ENCODE data around the gene UGGT1. TPM values are rescaled to one million over a fixed set of nuclear protein-coding genes. Genes with fewer than 3 reads are reported as not detected.

Gene UGGT1, protein sequence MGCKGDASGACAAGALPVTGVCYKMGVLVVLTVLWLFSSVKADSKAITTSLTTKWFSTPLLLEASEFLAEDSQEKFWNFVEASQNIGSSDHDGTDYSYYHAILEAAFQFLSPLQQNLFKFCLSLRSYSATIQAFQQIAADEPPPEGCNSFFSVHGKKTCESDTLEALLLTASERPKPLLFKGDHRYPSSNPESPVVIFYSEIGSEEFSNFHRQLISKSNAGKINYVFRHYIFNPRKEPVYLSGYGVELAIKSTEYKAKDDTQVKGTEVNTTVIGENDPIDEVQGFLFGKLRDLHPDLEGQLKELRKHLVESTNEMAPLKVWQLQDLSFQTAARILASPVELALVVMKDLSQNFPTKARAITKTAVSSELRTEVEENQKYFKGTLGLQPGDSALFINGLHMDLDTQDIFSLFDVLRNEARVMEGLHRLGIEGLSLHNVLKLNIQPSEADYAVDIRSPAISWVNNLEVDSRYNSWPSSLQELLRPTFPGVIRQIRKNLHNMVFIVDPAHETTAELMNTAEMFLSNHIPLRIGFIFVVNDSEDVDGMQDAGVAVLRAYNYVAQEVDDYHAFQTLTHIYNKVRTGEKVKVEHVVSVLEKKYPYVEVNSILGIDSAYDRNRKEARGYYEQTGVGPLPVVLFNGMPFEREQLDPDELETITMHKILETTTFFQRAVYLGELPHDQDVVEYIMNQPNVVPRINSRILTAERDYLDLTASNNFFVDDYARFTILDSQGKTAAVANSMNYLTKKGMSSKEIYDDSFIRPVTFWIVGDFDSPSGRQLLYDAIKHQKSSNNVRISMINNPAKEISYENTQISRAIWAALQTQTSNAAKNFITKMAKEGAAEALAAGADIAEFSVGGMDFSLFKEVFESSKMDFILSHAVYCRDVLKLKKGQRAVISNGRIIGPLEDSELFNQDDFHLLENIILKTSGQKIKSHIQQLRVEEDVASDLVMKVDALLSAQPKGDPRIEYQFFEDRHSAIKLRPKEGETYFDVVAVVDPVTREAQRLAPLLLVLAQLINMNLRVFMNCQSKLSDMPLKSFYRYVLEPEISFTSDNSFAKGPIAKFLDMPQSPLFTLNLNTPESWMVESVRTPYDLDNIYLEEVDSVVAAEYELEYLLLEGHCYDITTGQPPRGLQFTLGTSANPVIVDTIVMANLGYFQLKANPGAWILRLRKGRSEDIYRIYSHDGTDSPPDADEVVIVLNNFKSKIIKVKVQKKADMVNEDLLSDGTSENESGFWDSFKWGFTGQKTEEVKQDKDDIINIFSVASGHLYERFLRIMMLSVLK (N-terminal part only)
- 69.9 and 72.1 TPM in 2 replicates for total RNA-seq

DNA sequence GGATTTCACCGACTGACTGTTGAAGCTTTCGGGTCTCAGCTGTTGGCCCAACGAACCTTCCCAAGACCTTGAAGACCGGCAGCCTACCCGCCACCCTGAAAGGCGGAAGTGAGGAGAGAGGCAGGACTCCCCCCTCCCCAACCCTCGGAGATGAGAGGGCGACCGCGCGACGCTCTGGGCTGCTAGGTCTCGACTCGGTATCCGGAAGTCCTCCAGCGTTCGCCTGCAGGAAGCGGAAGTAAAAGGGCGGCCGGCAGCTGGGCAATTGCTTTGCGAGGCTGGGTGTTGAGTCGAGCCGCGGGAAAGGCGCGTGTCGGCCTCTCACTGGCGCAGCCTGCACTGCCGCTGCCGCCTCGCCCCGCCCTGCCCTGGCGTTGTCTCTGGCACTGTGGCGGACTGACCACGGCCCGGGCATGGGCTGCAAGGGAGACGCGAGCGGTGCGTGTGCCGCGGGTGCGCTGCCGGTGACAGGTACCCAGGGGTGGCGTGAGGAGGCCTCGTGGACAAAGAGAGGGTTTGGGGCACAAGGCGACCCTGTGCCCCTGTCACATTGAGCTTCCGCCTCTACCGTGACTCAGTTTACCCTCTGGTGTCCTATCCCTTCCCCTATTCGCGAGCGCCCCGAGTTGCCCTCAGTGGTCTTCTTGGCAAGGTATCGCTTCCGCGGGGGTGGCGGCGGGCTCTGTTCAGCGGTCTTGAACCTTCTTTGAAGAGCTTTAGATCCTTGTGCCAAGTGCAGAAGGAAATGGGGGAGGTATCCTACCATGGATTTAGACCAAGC, at the start of gene UGGT1:
TSS of gene UGGT1 (plus strand) at position 256 of the 781 bp plus-strand sequence. CDS start at position 414, 158 bp downstream.
- intact Hi-C loops (cut with micrococcal nuclease), result loop anchor here (1.0 to 10.0 kb wide), 5 partner anchors 63 to 280 kb away; partner anchors contain the start of genes AMMECR1L, HS6ST1, SAP130 and WDR33
- H3K36me3 Mint-ChIP-seq (ENCODE audit: low read depth), result peaks cover 6% of the 10 kb centered on the region
- H3K9me3 Mint-ChIP-seq, result no peaks in the 10 kb centered on the region
- peaks cover 23% of the 10 kb centered on the region for H3K4me1 Mint-ChIP-seq
- no peaks in the 10 kb centered on the region for H3K27me3 Mint-ChIP-seq
- H3K27ac Mint-ChIP-seq, result peak within 1 kb of the TSS; percentile 93
- peak; percentile 98 for DNase-seq
- peak within 1 kb of the TSS; percentile 89 for H3K4me3 Mint-ChIP-seq

DNA sequence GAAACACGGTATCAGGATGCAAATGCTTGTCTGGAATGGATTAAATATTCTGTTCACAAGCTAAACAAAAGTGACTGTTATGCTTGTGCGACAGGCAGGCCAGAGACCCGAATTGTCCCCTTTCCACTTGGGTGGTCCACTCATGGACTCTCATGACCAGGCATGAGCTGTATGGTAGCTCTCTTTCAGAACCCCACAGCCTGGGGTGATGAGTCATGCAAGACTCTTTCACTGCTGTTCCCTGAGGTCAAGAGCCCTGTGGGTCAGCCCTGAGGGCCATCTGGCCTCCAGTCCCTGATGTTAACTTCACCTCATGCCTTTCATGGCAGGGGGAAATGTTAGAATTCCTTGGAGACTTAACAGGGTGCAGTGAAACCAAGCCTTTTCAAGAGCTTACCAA, 49.4 kb upstream of the UGGT1 start:
- Mint-ChIP-seq H3K27me3 (peaks cover 7% of the 10 kb centered on the region), H3K4me1 (no peaks in the 10 kb centered on the region), H3K36me3 (ENCODE audit: low read depth) (no peaks in the 10 kb centered on the region), H3K27ac (no peak overlapping the region), H3K9me3 (peaks cover 35% of the 10 kb centered on the region), H3K4me3 (no peak overlapping the region)
- no peak for DNase-seq
- intact Hi-C loops (cut with micrococcal nuclease), result no loop called here

DNA sequence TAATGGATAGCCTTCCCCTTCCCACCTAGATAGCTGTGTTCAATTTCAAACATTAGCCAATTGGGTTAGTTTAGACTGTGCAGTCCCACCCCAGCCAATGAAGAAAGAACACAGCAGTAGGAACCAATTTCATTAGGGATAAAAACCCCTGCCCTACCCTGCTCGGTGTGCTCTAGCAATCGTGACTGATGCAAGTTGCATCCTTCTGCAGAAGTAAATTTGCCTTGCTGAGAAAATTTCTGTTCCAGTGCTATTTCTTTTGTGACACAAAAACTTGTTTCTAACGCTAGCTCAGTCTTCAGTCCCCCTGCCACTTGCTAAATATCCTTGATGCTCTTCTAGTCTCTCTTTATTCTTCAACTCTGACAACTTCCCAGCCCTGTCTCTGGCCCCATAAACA, 48.0 kb upstream of the UGGT1 start:
- no peak for DNase-seq
- Mint-ChIP-seq H3K4me1 (no peaks in the 10 kb centered on the region), H3K27me3 (peaks cover 9% of the 10 kb centered on the region), H3K36me3 (ENCODE audit: low read depth) (no peaks in the 10 kb centered on the region), H3K4me3 (no peak overlapping the region), H3K27ac (no peak overlapping the region), H3K9me3 (peaks cover 36% of the 10 kb centered on the region)
- intact Hi-C loops (cut with micrococcal nuclease), result no loop called here

DNA sequence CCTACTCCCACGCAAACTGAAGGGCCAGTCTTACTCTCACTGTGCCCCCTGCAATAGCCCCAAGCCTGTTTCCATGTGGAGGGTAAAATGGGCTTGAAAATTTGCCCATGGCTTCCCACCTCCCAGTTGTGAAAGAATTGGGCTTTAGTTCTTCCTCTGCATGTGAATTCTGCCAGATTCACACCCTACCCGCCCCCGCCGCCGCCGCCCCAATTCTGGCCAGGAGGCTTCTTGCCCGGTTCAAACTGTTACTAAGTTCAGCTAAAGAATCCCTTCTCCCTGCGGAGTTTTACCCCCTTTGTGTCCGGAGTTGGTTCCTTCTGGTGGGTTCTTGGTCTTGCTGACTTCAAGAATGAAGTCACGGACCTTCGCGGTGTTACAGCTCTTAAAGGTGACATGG, 37.7 kb upstream of the UGGT1 start:
- no peak for DNase-seq
- no peaks in the 10 kb centered on the region for H3K4me1 Mint-ChIP-seq
- no peak overlapping the region for H3K4me3 Mint-ChIP-seq
- H3K9me3 Mint-ChIP-seq, result peaks cover 13% of the 10 kb centered on the region
- intact Hi-C loops (cut with micrococcal nuclease), result no loop called here
- no peak overlapping the region for H3K27ac Mint-ChIP-seq
- H3K36me3 Mint-ChIP-seq (ENCODE audit: low read depth), result no peaks in the 10 kb centered on the region
- H3K27me3 Mint-ChIP-seq, result peaks cover 28% of the 10 kb centered on the region

DNA sequence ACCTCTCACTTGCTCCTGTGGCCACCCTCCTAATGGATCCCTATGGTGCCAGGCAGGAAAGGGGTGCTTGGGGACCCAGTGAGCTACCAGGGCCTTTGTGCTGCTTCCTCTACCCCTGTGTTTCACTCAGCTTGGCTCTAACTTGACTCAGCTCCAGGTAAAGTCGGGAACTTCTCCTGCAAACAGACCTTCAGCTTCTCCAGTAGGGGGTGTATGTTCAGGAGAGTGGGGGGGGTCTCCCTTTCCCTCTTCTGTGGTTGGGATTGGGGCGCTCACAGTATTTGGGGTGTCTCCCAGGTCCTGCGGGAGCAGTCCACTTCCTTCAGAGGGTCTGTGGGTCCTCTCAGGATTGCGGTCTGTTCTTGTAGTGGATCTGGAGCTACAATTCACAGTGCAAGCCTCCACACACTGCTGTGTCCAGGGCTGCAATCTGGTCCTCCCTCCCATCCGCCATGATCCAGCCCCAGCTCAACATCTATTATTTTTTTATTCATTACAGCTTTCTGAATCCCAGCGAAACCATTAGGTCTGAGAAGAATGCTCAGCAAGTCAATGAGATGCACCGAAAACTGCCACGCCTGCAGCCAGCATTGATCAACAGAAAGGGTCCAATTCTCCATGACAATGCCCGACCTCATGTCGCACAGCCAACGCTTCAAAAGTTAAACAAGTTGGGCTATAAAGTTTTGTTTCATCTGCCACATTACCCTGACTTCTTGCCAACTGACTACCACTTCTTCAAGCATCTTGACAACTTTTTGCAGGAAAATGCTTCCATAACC, 36.7 kb upstream of the UGGT1 start:
- peaks cover 25% of the 10 kb centered on the region for H3K27me3 Mint-ChIP-seq
- no peak overlapping the region for H3K4me3 Mint-ChIP-seq
- no peak for DNase-seq
- H3K36me3 Mint-ChIP-seq (ENCODE audit: low read depth), result no peaks in the 10 kb centered on the region
- intact Hi-C loops (cut with micrococcal nuclease), result no loop called here
- peaks cover 10% of the 10 kb centered on the region for H3K9me3 Mint-ChIP-seq
- H3K27ac Mint-ChIP-seq, result no peak overlapping the region
- no peaks in the 10 kb centered on the region for H3K4me1 Mint-ChIP-seq

DNA sequence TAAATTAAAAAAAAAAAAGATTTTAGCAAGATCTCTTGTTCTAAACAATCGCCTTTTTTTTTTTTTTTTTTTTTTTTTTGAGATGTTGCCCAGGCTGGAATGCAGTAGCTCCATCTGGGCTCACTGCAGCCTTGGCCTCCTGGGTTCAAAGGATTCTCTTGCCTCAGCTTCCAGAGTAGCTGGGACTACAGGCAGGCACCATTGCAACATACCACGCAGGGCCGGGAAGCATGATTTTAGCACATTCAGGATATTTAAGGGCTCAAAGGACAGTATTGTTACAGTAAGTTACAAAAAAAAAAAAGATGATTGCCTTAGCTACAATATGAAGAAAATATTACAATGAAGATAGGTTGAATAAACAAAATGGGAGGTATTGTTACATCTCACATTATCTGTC, 33.7 kb upstream of the UGGT1 start:
- H3K4me1 Mint-ChIP-seq, result no peaks in the 10 kb centered on the region
- no peaks in the 10 kb centered on the region for H3K36me3 Mint-ChIP-seq (ENCODE audit: low read depth)
- intact Hi-C loops (cut with micrococcal nuclease), result no loop called here

DNA sequence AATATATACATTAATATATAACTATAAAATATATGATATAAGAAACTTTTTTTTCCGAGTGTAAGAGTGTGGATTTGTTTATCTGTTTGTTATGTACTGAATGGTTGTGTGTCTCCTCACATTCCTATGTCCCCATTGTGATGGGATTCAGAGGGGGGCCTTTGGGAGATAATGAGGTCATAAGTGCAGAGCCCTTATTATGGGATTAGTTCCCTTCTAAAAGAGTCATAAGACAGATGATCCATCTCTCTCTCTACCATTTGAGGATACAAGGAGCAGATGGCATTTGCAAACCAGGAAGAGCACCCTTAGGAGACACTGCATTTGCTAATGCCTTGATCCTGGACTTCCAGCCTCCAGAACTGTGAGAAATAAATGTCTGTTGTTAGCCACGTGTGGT, 32.9 kb upstream of the UGGT1 start:
- H3K4me3 Mint-ChIP-seq, result no peak overlapping the region
- H3K27me3 Mint-ChIP-seq, result peaks cover 3% of the 10 kb centered on the region
- intact Hi-C loops (cut with micrococcal nuclease), result no loop called here
- H3K36me3 Mint-ChIP-seq (ENCODE audit: low read depth), result no peaks in the 10 kb centered on the region
- H3K9me3 Mint-ChIP-seq, result no peaks in the 10 kb centered on the region
- DNase-seq, result no peak
- no peak overlapping the region for H3K27ac Mint-ChIP-seq
- H3K4me1 Mint-ChIP-seq, result no peaks in the 10 kb centered on the region

More for the DNA sequence above, 33.7 kb upstream of the UGGT1 start:
- DNase-seq, result no peak
- H3K9me3 Mint-ChIP-seq, result no peaks in the 10 kb centered on the region
- peaks cover 3% of the 10 kb centered on the region for H3K27me3 Mint-ChIP-seq
- H3K4me3 Mint-ChIP-seq, result no peak overlapping the region
- H3K27ac Mint-ChIP-seq, result no peak overlapping the region

DNA sequence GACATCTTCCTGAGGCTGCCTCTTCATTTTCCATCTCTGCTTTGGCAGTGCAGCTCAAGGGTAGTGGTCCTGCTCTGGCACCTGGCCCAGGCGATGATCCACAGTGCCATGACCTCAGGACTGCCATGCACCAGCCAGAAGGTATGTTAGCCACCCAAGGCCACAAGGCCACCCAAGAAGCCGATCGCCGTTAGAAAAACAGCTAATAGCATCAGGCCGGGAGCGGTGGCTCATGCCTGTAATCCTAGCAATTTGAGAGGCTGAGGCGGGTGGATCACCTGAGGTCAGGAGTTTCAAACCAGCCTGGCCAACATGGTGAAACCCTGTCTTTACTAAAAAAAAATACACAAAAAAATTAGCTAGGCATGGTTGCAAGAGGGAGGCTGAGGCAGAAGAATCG, 28.4 kb upstream of the UGGT1 start:
- Mint-ChIP-seq H3K36me3 (ENCODE audit: low read depth) (no peaks in the 10 kb centered on the region), H3K4me1 (no peaks in the 10 kb centered on the region)

DNA sequence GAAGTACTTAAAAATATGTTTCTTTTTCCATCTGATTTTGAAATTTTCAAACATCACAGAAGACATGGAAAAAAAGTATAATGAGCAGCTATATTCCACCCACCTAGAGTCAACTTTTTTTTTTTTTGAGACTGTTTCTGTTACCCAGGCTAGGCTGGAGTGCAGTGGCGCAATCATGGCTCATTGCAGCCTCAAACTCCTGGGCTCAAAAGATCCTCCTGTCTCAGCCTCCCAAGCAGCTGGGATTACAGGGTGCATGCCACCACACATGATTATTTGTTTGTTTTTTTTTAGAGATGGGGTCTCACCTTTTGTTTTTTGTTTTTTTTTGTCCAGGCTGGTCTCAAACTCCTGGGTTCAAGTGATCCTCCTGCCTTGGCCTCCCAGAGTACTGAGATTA, 26.6 kb upstream of the UGGT1 start:
- no peak for DNase-seq
- intact Hi-C loops (cut with micrococcal nuclease), result no loop called here
- no peak overlapping the region for H3K4me3 Mint-ChIP-seq
- peaks cover 1% of the 10 kb centered on the region for H3K27me3 Mint-ChIP-seq
- no peaks in the 10 kb centered on the region for H3K36me3 Mint-ChIP-seq (ENCODE audit: low read depth)
- H3K9me3 Mint-ChIP-seq, result no peaks in the 10 kb centered on the region
- no peaks in the 10 kb centered on the region for H3K4me1 Mint-ChIP-seq
- no peak overlapping the region for H3K27ac Mint-ChIP-seq

More for the DNA sequence above, 28.4 kb upstream of the UGGT1 start:
- intact Hi-C loops (cut with micrococcal nuclease), result no loop called here
- peaks cover 1% of the 10 kb centered on the region for H3K27me3 Mint-ChIP-seq
- no peak for DNase-seq
- H3K27ac Mint-ChIP-seq, result no peak overlapping the region
- no peak overlapping the region for H3K4me3 Mint-ChIP-seq
- H3K9me3 Mint-ChIP-seq, result no peaks in the 10 kb centered on the region

DNA sequence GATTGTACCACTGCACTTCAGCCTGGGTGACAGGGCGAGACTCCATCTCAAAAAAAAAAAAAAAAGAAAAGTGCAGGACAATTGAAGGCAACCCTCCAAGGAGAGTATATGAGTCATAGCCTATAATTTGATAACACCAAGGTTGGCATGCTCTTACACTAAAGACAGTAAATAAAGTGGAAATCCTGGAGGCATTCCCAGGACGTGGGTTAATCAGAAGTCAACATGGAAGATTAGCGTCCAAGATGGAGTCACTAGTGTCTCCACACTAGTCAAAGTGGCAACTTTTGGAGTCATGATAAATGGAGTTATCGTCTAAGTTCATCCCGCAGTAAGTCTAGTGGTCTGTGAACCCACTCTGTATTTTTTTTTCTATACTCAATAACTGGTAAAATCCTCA, 21.2 kb upstream of the UGGT1 start:
- Mint-ChIP-seq H3K9me3 (no peaks in the 10 kb centered on the region), H3K4me1 (no peaks in the 10 kb centered on the region), H3K4me3 (no peak overlapping the region), H3K27ac (no peak overlapping the region), H3K27me3 (no peaks in the 10 kb centered on the region), H3K36me3 (ENCODE audit: low read depth) (no peaks in the 10 kb centered on the region)
- no peak for DNase-seq
- intact Hi-C loops (cut with micrococcal nuclease), result no loop called here

DNA sequence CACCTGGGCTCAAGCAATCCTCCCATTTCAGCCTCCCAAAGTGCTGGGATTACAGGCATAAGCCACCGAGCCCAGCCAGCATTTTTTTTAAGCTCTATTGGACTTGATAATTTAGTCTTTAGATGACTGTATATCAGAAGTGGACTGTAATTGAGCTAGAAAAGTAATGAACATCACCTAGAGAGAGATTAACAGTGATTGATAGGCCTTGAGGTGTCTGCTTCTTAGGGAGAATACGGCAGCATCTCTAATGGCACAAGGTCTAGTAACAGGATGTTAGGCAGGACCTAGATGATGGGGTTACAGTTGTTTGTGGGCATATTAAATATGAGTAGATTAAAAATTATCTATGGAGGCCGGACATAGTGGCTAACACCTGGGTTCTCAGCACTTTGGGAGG, 17.7 kb upstream of the UGGT1 start:
- Mint-ChIP-seq H3K4me1 (no peaks in the 10 kb centered on the region), H3K27me3 (no peaks in the 10 kb centered on the region), H3K36me3 (ENCODE audit: low read depth) (no peaks in the 10 kb centered on the region), H3K9me3 (no peaks in the 10 kb centered on the region), H3K4me3 (no peak overlapping the region), H3K27ac (no peak overlapping the region)
- no peak for DNase-seq
- intact Hi-C loops (cut with micrococcal nuclease), result no loop called here

DNA sequence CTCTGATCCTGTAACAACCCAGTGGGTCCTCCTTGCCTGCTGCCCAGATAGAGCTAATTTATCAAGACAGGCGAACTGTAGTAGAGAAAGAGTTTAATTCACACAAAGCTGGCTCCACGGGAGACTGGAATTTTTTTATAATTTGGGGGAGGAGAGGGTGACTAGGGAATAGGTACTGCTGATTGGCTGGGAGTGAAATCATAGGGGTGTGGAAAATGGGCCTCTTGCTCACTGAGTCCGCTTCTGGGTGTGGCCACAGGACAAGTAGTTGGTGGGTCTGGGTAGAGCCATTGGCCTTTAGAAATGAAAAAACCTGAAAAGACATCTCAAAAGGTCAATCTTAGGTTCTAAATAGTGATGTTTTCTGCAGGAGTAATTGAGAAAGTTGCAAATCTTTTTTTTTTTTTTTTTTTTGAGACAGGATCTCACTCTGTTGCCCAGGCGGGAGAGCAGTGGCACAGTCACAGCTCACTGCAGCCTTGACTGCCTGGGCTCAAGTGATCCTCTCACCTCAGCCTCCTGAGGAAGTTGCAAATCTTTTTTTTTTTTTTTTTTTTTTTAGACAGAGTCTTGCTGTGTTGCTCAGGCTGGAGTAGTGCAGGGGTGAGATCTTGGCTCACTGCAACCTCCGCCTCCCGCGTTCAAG, 14.4 kb upstream of the UGGT1 start:
- Mint-ChIP-seq H3K36me3 (ENCODE audit: low read depth) (no peaks in the 10 kb centered on the region), H3K4me1 (no peaks in the 10 kb centered on the region), H3K27me3 (peaks cover 4% of the 10 kb centered on the region), H3K27ac (no peak overlapping the region), H3K4me3 (no peak overlapping the region), H3K9me3 (peaks cover 3% of the 10 kb centered on the region)
- intact Hi-C loops (cut with micrococcal nuclease), result no loop called here
- DNase-seq, result no peak

All from activated CD4-positive, alpha-beta T cell treated with anti-CD3 and anti-CD28 coated beads, Interleukin-2, amount 10 ng/mL, durations not matched to agents 24 days and 14 days (primary cell).